ENCODE results near the gene VASP.

DNA sequence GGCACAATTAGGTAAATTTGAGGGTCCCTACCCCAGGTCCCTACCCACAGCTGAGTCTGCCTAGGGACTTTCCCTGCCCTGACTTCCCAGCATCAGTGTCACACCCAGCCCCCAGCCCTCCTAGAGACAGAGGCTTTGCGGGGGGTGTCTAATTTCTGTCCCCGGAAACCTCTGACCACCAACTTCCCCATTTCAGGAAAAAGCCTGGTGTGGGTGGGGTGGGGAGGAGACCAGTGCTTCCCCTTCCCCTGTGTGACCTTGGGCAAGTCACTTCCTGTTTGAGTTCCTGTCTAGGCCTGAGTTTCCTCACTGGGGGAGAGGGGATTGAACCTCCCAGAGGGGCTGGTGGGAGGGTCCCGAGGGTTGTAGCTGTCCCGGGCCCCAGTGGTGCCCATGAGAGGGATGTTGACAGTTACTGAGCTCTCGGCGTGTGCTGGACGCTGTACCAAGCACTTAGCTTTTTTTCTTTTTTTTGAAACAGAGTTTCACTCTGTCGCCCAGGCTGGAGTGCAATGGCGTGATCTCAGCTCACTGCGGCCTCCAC, 7.9 kb downstream of the VASP start:
- TF ChIP-seq, protein P1, sequence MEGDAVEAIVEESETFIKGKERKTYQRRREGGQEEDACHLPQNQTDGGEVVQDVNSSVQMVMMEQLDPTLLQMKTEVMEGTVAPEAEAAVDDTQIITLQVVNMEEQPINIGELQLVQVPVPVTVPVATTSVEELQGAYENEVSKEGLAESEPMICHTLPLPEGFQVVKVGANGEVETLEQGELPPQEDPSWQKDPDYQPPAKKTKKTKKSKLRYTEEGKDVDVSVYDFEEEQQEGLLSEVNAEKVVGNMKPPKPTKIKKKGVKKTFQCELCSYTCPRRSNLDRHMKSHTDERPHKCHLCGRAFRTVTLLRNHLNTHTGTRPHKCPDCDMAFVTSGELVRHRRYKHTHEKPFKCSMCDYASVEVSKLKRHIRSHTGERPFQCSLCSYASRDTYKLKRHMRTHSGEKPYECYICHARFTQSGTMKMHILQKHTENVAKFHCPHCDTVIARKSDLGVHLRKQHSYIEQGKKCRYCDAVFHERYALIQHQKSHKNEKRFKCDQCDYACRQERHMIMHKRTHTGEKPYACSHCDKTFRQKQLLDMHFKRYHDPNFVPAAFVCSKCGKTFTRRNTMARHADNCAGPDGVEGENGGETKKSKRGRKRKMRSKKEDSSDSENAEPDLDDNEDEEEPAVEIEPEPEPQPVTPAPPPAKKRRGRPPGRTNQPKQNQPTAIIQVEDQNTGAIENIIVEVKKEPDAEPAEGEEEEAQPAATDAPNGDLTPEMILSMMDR (IDR thresholded peaks at IDR 0.05; ENCODE audit: extremely low read depth in 1 of 2, insufficient read depth in 1 of 2, low read depth in 1 of 2, low read length in 2 of 2): no peak
- TF ChIP-seq POLR2A (IDR thresholded peaks at IDR 0.05; ENCODE audit: low read depth, low read length) (no peak), EZH2 (IDR thresholded peaks at IDR 0.05; ENCODE audit: borderline replicate concordance, low read depth, low read length, severe bottlenecking) (no peak), POLR2AphosphoS5 (IDR thresholded peaks at IDR 0.05; ENCODE audit: insufficient read depth, low read depth, low read length) (no peak), GATA2 (IDR thresholded peaks at IDR 0.05; ENCODE audit: insufficient read depth, insufficient read length, low read depth, low read length) (no peak), JUN (IDR thresholded peaks at IDR 0.05; ENCODE audit: borderline replicate concordance, insufficient read depth, insufficient read length, low read depth) (no peak), FOS (IDR thresholded peaks at IDR 0.05; ENCODE audit: borderline replicate concordance, insufficient read depth, low read length) (no peak), MYC (IDR thresholded peaks at IDR 0.05; ENCODE audit: low read depth, low read length) (no peak)
- TF ChIP-seq, protein P2, sequence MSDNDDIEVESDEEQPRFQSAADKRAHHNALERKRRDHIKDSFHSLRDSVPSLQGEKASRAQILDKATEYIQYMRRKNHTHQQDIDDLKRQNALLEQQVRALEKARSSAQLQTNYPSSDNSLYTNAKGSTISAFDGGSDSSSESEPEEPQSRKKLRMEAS (IDR thresholded peaks at IDR 0.05; ENCODE audit: insufficient read depth, insufficient read length): no peak
